Measurements from ENCODE around the gene ABCC1.
"Not testable (repeated sequence)": the region's sequence is repeated elsewhere in the genome, so short reads cannot be mapped to it uniquely, and the experiment has no call there.

- TF ChIP-seq ZNF274 (IDR thresholded peaks at IDR 0.05; ENCODE audit: low read length); ZNF274 (tag by site-specific recombination; IDR thresholded peaks at IDR 0.05; ENCODE audit: borderline replicate concordance); CTCF (tag by site-specific recombination; IDR thresholded peaks at IDR 0.05); ZNF140 (tag by site-specific recombination; IDR thresholded peaks at IDR 0.05); ZNF362 (tag by site-specific recombination; IDR thresholded peaks at IDR 0.05); ZNF530 (tag by site-specific recombination; IDR thresholded peaks at IDR 0.05; ENCODE audit: low read depth); MEIS1 (CRISPR knock-in tag; IDR thresholded peaks at IDR 0.05; ENCODE audit: borderline replicate concordance); YY1 (tag by site-specific recombination; IDR thresholded peaks at IDR 0.05); ZFP41 (tag by site-specific recombination; IDR thresholded peaks at IDR 0.05; ENCODE audit: borderline replicate concordance); ZNF704 (tag by site-specific recombination; IDR thresholded peaks at IDR 0.05); HOXC10 (CRISPR knock-in tag; IDR thresholded peaks at IDR 0.05); ZNF645 (tag by site-specific recombination; IDR thresholded peaks at IDR 0.05); ZBTB49 (tag by site-specific recombination; IDR thresholded peaks at IDR 0.05; ENCODE audit: low read depth); KLF7 (tag by site-specific recombination; IDR thresholded peaks at IDR 0.05; ENCODE audit: borderline replicate concordance): not testable (repeated sequence)
These were observed 12.6 kb upstream of the ABCC1 start for GRCh38 chr16:15936809-15937208.
